ENCODE data around the gene PHIP.

Gene PHIP

DNA sequence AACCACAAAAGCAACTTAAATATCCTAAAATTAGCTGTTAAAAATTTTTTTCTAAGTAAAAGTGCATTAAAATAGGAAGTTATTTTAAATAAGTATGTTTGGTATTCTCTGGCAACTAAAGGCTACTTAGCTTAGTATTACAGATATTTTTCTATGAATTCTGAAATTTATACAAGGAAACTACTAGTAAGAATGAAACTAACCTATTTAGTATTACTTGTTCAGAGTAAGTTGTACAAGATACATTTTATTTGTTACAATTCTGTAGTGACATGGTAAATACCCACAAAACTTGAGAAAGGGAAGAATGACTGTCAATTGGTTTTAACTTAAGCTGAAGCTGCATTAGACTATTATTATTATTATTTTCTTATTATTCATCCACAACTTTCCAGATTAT lies 6.5 kb downstream of the PHIP start:
- no peak for DNase-seq

DNA sequence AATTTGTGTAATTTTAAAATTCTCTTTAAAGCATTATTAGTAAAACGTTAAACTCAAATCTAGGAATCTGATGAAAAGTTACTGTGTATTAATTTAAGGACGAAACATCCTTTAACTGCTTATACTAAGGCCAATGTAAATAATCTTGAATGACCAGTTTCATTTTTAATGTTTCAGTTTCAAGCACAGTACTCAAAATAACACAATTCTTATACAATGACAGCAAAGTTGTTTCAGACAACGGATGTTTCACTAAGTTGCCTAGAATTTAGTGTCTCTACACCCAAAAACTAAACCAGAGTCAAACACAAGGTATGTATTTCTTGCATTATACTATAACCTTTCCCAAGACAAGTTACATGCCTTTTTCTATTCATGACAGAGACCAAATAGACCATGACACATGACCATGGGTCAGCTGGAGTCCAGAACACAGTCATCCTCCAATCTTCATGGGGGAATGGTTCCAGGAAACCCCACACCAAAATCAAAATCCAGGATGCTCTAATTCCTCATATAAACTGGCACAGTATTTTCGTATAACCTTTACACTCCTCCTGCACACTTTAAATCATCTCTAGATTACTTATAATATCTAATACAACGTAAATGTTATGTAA lies 7.7 kb downstream of the PHIP start:
- no peak for DNase-seq

DNA sequence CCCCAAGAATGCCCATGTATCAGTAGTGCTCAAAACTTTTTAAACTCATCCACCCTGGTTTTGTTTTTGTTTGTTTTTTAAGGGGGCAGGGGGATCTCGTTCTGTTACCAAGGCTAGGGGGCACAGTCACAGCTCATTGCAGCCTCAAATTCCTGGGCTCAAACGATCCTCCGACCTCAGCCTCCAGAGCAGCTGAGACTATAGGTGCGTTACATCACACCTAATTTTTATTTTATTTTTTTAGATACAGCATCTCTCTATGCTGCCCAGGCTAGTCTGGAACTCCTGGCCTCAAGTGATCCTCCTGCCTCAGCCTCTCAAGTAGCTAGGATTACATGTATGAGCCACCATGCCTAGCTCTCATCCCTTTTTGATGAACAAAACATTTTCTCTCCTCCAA lies 11.2 kb downstream of the PHIP start:
- DNase-seq = no peak

DNA sequence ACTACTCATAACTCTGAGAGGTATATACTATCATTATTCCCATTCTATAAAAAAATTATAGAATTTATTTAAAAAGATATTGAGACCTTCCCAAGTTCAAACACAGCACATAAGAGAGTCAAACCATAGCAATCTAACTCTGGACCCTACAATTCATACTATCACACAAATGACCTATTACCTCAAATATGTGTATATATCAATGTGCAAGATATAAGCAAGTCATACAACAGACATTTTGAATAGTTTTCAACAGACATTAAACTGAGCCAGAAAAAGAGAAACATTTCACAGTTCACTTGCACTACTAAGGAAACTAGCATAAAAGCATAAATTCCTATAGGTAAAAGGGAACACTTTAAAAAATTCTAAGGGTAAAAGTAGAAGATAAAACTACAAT lies 11.7 kb downstream of the PHIP start:
- no peak for DNase-seq

DNA sequence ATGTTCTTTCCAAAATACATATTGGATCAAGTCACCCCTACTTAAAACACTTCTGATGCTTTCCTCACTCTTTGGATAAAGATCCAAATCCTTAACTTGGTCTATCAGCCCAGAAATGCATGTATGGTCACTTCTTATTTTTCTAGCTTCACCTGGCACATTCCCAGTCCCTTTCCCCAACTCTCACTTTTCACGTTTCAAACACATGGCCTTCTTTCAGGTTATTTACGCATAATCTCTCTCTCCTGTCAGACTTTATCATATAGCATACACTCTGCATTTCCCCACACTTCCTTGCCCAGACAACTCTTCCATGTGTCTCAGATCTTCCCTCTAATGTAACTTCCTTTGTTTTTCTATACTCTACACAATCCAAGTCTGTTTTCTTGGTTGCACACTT lies 12.8 kb downstream of the PHIP start:
- no peak for DNase-seq

DNA sequence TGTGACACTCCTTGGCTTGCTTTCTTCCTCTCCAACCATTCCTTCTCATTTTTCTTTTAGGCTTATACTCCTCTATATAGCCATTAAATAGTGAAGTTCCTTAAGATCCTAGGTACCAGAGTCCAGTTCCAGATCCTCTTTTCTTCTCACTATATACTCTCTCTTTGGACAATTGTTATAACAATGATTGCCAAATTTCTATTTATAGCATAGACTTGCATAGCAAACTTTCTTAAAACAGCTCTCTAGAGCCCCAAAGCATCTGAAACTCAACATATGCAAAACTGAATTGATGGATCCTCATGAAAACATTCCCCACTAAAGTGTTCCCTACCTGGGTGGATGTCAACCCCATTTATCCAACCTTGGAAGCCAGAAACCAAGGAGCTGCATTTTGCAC lies 13.4 kb downstream of the PHIP start:
- DNase-seq = no peak

DNA sequence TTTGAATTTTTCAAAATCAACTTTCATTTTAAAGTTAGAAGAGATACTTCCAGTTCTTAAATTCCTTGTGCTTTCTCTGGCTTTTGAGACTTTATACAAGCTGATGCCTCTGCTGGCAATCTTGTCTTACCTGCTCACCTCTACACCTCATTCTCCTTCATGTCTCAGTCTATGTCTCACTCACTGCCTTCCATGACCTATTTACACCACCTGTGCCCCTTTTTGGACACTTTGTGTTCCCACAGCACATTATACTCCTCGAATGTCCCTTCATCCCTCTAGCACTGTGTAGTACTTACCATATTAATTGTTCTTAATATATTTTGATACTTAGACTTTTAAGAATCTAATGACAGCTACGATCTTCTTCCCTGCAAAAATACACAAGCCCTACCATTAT lies 15.3 kb downstream of the PHIP start:
- DNase-seq = no peak

DNA sequence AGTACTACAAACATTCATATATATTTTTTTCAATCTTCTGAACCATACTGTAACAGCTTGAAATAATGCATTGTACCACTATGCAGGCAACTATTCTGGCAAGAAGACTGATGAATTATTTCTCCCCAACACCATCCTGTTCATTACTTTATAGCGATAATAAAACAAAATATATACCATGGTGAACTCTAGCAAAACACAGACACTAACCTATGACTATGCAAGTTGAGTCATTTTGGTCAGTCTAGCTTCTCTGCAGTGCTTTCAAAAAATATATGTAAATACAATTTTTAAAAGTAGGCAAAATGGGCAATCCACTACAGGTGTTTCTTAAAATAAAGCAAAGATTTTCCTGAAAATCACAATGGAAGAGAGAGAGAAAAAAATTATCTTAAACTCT lies 20.3 kb downstream of the PHIP start:
- no peak for DNase-seq

DNA sequence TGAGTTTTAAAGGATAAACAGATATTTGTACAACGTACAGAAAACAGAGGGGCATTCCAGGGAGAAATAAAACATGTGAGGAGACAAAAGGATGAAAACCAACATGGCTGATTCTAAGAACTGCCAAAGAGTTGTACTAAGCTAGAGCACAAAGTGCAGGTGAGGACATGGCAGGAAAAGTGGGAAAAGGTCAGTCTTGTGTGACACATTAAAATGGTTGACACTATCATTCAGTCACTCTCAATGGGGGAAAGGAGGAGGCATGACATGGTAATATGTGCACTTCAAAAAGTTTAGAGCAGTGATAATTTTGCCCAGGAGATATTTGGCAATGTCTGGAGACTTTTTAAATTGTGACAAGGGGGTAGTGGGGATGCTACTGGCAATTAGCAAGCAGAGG lies 21.8 kb downstream of the PHIP start:
- DNase-seq = no peak

DNA sequence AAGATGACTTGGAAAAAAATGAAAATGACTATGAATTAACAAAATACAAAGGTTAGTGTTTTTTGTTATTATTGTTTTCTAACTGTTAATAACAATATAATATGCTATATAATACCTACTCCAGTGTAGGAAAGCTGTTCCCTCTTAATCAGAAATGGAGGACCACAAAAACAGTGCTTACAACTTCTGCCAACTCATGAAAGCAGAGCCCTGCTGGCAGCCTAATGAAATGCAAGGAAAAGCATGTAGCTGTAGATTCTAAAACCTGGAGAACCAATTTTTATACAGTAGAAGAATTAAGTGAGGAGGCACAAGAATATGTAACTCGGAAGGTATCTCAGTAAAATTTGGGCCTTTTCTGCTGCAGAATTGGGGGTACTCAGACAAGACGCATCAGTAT lies 29.4 kb downstream of the PHIP start:
- no peak for DNase-seq

DNA sequence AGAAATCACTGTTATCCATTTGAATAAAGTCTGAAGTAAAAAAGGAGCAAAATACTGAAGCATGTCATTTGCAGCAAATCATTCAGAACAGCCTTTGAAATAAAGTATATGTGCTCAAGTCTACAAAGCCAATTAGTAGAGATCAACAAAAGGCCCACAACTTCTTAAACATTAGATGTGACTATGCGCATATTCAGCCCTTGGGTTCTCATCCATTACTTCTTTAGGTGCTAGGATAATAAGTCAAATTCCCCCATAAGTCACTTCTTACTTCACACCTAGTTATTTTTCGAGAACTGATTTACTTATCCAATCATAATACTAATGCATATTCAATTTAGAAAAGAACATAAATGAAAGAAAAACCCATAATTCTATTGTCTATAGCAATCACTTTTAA lies 31.0 kb downstream of the PHIP start:
- no peak for DNase-seq

DNA sequence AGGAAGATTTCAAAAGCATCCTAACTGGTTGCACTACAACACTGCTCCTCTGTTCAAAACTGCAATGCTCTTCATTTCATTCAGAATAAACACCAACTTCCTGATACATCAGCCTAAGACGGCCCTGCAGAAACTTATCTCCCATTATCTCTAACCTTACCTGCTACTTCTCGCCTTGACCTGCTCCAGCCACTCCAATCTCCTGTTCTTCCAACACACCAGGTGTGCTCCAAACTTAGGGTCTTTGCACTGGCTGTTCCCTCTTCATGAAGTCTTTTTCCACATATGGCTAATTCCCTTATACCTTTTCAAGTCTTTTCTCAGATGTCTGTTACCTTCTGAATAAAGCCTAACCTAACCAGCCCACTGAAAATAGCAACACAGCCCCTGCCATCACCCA lies 32.1 kb downstream of the PHIP start:
- DNase-seq = no peak

DNA sequence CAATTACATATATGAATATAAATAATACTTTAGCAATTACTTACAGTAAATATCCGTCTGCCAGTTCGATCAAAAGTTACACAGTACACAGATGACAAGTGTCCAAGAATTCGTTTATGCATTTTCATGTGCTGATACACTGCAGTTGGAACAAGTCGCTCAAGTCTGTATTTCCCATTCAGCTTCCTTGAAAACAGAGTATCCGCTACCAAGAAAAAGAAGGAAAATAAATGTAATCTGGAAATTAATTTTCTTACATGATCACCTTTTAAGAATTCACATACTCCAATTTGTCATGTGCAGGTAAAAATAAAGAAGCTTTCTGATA lies 35.3 kb downstream of the PHIP start:
- no peak for DNase-seq

DNA sequence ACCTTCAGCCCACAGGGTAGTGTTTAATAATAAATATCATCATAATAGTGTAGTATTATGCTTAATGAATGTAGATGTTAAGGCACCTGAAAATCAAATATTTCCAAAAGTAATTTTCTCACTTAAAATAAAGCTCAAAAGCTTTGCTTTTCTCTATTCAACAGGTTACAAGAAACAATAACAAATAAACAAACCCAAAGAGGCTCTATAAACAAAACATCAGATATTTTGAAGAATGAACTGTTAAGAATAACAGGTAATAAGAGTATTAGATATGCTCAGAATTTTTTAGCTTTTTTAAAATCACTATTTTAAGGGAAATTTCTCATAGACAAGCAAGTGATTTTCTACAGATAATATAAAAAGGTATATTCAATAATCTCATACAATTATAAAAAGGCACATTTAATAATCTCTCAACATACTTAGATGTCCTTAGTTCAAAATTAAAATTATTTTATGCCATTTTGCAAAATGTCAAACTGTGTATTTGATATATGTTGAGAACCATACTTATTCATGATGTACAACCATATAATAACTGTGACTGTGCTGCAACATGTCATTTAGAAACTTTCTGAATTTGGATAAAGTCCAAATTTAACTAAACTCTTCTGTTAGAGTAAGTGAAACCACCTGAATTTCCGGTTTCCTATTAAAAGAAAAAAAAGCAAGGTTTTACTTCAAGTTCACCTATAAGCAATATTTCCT lies 35.8 kb downstream of the PHIP start:
- no peak for DNase-seq

DNA sequence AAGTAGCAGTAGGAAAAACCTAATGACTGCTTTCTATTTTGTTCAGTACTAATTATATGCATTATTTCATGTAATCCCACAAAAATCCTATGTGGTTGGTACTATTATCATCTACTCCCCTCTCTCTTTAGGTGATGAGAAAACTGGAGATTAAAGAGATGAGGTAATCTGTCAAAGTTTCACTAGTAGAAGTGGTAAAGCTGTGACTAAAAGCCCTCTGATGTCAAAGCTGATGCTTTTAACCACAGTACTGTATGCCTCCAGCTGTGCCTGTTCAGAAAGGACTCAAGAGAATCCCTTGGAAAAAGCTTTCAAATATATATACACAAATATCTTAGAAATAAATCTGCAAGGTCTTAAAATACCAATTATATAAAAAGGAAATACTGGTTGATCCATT lies 38.0 kb downstream of the PHIP start:
- no peak for DNase-seq

DNA sequence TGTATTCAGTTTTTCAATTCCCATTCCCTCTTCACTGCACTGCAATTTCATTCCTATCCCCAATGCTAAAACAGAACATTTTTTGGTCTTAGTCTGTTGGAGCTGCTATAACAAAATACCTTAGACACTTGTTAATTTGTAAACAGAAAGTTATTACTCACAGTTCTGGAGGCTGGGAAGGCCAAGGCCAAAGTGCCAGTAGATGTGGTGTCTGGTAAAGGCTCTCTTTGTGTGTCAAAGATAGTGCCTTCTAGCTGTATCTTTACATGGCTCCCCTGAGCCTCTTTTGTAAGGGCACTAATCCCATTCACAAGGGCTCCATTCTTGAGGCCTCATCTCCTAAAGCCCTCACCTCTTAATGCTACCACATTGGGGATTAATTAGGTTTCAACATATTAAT lies 40.0 kb downstream of the PHIP start:
- DNase-seq = no peak

DNA sequence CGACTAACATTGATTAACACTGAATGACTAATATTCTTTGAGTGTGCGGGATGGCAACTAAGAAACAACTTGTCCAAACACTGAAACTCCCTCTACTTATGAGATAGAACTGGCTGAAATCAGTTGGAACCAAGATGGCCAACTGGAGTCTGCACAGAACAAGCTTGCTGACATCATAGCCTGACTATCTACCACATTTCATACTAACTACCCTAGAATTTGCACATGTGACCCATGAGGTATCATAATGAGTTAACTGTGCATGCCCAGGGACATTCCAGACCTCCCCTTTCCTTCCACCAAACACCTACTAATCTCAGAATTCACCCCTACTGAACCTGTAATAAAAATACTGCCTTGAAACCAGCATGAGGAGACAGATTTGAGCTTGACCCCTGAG lies 43.2 kb downstream of the PHIP start:
- no peak for DNase-seq

DNA sequence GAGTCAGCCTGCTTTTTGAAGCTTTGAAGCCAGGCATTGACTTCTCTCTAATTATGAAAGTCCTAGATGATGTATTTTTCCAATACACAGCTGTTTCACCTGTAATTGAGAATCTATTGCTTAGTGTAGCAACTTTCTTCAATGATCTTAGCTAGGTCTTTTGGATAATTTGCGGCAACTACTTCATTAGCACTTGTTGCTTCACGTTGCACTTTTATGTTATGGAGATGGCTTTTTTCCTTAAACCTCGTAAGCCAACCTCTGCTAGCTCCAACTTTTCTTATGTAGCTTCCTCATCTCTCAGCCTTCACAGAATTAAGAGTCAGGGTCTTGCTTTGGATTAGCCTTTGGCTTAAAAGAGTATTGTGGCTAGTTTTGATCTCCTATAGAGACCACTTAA lies 44.8 kb downstream of the PHIP start:
- DNase-seq = no peak

DNA sequence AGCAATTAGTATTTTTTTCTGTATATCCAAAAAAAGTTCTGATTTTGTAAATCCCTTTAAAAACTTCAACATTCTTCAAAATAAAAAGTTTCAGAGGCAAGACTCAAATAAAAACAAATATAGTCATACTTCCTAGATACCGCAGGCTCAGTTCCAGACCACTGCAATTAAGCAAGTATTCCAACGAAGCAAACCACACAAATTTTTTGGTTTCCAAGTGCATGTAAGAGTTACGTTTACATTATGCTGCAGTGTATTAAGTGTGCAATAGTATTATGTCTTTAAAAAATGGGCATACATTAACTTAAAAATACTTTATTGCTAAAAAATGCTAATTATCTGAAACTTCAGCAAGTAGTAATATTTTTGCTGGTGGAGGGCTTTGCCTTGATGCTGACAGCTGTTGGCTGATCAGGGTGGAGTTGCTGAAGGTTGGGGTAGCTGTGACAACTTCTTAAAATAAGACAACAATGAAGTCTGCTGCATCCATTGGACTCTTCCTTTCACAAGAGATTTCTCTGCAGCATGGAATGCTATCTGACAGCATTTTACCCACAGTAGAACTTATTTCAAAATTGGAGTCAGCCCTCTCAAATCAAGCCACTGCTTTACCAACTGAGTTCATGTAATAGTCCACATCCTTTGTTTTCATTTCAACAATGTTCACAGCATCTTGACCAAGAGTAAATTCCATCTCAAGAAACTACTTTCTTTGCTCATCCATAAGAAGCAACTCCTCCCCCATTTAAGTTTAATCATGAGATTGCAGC lies 46.0 kb downstream of the PHIP start:
- DNase-seq = no peak

DNA sequence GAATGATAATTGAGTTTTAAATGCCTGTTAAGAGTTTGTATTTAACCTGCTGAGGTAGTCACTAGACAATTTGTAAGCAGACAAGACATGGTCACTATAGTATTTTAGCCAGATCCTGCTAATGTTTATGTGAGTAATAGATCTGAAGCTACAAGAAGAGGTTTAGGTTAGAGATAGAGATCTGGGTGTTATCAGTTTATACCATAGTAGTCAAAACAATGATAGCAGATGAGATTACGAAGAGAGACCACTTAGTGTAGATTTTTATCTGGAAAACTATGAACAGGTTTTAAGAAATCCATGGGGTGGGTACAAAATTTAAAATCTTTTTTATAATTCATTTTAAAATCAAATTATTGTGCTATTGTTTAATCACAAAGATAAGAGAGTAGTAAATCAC lies 47.5 kb downstream of the PHIP start:
- no peak for DNase-seq

DNA sequence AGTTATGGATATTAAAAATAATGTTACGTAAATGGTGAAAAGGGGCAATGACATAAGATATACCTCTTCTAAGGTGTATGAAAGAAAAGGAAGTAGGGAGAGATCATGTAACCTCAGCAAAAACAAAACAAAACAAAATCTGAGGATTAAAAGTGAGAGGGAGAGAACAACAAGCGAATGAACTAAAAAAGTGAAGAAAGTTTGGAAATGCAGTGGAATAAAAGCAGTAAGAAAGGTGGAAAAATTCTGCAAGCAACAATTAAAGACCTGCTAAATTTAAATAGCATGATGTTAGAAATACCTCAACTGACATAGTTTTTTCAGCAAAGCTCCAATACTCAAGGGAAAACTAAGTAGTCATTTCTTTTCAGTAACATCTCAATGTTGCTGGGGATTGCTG lies 48.0 kb downstream of the PHIP start:
- DNase-seq = no peak

DNA sequence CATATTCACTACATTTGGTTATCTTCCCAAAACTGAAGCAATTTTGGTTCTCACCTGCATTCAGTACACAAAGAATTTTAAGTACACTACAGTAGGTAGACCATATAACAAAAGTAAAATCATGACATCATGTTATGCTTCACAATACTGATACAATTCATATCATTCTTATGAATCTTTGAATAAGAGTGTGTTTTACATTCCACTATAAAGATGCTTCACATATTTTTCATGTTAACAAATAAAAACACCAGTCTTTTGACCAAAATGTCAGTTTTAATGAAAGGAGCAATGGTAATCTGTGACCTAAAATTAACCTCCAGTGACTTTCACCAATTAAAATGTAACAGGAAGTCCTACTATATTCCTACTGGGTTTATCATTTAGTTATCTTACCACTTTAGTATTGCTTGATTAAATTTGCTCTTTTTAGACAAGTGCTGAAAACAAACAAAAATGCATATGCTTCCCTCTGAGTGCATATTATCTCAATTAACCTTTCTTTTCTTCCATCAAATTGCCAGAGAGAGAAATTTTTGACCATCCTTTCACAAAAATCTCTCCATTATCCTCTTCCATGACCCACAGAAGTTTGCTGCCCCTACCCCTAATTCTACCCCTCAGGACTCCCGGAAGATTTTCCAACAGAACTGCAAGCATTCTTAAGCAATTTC lies 49.3 kb downstream of the PHIP start:
- no peak for DNase-seq

DNA sequence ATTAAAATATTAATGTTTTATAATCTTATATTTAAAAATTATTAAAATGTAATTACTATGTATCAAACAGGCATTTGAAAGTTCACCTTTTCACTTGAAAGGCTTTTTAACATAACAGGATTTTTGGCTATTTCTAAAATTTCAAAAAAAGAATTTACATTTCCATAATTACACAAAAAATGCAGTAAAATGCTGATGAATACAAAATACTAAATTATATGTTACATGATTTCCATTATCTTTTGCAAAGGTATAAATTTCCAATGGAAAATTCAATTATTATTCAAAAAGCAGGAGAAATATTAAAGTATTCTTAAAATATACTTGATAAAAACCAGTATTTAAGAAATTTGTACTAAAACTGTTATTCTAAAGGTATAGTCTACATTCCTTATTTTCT lies 66.1 kb downstream of the PHIP start:
- DNase-seq = no peak
